Right hindlimb (tissue), 1 donor: ENCODE results near the gene SDHA.
A peak's percentile ranks its signal among the peaks of the same experiment; 100 is the strongest.

Source experiments
- DNase-seq: peaks from one replicate; pipeline ENCODE4 v3.0.0-alpha.2; 2018

SDHA gene

DNA sequence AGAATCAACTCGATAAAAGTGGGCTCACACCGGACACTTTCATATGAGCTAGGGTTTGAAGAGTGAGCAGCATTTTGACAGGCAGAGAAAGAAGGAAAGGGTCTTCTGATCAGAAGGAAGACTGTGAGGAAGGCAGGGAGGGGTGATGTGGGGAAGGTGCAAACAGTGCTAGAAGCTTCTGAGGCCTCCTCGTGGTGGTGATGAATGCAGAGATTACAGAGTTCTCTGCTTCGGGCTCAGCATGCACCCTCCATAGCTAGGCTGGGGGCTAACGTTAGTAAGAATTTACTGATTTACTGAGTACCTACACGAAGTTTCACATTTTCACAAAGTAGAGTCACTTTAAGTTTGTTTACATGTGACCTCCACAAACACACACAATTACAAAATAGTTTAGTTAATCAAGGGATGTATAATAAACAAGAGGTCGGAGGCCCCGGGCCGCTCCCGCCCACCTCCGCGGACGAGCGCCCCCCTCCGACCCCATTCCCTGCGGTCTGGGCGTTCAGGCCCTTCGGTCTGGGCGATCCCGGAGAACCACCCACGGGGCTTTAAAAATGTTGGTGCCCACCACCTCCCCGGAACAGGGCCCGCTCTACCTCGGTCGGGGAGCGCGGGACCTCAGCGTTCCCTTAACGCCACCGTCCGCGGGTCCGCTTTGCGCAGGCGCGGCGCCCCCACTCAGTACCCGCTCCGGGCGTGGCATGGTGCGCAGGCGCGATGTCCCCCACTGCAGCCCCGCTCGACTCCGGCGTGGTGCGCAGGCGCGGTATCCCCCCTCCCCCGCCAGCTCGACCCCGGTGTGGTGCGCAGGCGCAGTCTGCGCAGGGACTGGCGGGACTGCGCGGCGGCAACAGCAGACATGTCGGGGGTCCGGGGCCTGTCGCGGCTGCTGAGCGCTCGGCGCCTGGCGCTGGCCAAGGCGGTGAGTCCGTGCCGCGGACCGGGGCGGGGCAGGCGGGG is at the start of gene SDHA, which contains the start of gene CCDC127:
Gene SDHA (plus strand): TSS at position 827 of the 963 bp plus-strand sequence. CDS start 36 bp downstream, at position 863.
Gene CCDC127 (minus strand): TSS at position 660 of the 963 bp plus-strand sequence. CDS start 1,304 bp downstream, outside the sequence.
- DNase-seq = peak; percentile 99

DNA sequence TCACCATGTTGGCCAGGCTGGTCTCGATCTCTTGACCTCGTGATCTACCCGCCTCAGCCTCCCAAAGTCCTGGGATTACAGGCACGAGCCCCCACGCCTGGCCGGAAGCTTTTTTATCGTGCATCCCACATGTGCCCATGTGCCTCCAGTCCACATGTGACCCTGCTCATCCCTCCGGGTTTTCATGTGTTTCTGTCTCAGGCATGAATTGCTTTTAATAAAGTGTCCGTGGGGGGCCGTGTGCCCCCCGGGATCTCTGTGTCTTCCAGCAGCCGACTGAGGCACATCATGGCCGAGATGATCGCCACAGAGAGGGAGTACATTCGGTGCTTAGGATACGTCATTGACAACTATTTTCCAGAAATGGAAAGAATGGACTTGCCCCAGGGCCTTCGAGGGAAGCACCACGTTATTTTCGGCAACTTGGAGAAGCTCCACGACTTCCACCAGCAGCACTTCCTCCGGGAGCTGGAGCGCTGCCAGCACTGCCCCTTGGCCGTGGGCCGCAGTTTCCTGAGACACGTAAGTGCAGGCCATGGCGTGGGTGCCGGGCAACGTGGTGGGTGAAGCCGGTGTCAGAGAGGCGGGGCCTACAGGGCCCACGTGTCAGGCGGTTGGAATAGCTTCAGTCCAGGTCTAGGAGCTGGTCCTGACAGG is 48.9 kb upstream of the SDHA start:
- peak; percentile 46 for DNase-seq

DNA sequence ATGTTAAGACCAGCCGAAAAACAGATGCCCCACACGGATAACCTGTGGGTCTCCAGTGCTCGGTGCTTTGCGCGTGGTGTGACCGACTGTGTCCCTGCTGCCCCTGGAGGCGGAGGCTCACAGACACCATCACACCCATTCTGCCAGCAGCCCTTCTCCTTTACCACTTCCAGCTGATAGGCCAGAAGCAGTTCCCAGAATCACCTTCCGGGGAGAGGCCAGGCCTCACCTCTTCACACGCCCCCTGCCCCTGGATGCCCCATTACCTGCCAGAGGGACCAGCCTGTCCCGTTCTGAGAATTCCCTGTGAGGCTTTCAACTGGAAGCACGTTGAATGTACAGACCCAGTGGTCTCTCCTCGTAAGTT is 48.4 kb upstream of the SDHA start:
- no peak for DNase-seq

DNA sequence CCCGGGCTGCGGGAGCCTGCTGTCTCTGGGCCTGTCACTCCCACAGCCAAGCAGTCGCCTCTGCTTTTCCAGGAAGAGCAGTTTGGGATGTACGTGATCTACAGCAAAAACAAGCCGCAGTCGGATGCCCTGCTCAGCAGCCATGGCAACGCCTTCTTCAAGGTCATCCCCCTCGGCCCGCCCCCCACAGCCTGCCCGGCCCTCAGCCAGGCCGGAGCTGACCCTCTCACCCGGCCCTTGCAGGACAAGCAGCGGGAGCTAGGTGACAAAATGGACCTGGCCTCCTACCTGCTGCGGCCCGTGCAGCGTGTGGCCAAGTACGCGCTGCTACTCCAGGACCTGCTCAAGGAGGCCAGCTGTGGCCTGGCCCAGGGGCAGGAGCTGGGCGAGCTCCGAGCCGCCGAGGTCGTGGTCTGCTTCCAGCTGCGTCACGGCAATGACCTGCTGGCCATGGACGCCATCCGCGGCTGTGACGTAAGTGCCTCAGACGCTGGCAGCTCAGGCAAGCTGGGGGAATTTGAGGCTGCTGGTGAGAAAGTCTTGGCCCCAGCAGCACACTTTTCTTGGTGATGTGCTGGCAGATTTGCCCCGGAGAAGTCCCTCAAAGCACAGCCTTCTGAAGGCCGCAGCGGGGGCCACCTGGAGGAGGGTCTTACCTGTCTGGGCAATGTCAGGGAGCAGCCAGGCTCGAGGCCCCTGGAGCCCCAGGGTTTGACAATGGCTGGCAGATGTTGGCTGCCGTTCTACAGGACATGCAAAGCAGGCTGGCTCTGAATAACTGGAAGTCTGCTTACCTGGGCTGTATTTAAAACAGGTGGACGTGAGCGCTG is 46.9 kb upstream of the SDHA start:
- peak; percentile 11 for DNase-seq

DNA sequence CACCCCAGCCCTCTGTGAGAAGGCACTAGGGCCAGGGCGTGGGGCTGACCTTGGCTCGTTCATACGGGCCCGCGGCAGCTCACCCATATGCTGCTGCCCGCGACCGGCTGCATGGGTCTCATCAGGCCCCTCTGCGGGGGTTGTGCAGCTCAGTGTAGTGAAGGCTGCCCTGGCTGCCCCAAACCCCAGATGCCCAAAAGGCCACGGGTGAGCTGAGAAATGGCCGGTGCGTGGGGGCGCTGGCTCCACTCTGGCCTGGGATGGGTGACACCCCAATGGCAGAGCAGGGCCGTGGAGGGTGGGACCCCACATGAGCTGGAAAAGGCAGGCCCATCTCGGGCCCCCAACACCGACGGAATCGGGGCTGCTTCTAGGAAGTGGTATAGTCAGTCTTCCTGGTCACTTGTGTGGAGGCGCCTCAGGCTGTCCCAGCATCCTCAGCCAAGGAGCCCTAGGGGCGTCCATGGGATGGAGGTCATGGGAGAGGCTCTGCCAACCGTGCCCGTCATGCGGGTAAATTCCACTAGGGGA is 46.3 kb upstream of the SDHA start:
- no peak for DNase-seq

DNA sequence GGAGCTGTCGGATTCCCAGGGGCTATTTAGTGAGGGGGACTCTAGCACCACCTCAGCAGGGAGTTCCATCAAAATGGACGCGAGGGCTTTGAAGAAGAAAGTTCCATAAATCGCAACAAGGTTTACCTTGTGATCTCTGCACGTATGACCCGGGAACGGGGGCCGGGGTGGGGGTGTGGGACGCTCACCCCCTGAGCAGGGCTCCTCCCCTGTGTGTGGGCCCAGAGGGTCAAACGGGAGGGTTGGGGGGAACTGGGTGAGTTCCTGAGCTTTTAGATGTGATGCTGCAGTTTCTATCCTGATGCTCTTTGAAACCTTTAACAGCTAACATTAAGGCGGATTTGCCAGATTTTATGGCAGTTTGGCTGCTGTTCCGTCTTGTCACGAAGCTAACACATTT is 45.7 kb upstream of the SDHA start:
- DNase-seq = no peak

DNA sequence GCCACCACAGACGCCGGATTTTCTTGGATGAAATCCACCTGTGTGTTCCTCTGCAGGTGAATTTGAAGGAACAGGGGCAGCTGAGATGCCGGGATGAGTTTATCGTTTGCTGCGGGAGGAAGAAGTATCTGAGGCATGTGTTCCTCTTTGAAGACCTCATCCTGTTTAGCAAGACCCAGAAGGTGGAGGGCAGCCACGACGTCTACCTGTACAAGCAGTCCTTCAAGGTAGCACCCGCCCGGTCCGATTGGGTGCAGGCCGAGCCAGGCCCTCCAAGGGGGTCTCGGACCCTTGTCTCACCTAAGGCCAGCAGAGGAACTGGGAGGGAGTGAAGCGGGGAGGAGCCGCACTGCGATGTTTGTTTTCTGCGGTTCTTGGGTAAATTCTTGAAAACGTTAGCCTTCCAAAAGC is 45.3 kb upstream of the SDHA start:
- DNase-seq = peak; percentile 5

DNA sequence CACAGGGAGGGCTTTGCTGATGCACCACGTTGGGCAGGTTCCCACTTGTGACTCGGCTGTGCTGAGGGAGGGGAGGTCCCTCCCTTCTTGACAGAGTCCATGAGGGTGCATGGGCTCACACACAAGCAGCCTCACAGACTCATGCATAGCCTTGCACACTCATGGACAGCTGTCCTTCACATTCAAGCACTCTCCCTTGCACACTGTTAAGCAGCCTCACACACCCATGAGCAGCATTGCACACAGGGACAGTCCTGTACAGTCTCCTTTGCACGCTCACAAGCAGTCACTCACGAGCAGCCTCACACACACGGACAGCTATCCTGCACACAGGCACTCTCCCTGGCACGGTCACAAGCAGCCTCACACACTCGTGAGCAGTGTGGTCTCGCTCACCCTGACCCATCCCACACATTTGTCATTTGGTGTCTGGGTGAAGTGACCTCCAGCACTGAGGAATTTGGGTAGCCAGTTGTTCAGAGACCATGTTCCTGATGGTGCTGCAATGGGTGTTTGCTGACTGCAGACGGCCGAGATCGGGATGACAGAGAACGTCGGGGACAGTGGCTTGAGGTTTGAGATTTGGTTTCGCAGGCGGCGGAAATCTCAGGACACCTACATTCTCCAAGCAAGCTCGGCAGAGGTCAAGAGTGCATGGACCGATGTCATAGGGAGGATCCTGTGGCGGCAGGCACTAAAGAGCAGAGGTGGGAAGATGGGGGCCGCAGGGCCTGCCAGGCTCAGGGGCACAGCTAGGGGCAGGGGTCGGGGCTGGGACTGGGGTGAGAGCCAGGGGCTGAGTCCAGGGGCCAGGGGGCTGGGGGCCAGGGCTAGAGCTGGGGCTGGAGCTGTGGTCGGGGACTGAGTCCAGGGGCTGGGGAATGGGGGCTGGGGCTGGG is 44.5 kb upstream of the SDHA start:
- peak; percentile 3 for DNase-seq

DNA sequence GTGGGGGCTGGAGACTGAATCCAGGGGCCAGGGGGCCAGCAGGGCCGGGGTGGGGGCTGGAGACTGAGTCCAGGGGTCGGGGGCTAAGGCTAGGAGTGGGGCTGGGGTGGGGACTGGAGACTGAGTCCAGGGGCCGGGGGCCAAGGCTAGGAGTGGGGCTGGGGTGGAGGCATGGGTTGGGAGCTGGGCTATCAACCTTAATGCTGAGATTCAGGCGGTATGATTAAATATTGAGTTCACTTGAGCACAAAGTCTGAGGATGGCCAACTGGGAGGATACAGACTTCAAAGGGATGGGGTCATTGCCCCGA is 43.9 kb upstream of the SDHA start:
- peak; percentile 14 for DNase-seq

DNA sequence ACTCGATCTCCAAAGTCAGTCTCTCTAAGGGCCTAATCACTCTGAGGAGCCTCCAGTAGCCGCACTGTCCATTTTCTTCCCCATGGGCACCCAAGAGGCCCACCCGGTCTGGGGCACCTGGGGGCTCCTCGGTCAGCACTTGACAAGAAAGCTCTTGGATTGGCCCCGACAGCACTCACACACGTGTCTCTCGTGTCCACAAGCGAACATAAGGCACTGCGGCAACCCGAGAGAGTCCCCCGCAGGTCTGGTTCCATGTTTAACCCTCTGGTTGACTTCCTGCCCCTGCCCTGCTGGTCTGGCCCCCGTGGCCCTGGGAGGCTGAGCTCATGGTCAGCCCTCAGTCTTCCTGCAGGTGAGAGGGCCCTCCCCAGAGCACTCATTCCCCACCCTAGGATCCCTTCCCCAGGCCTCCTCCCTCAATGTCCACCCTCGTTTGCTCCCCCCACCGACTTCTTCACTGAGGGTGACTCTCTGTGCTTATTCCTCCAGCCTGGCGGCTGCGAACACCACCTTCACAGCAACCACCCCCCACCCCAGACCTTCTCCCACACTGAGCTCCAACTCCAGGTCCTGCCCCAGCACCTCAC is 43.1 kb upstream of the SDHA start:
- peak; percentile 8 for DNase-seq

DNA sequence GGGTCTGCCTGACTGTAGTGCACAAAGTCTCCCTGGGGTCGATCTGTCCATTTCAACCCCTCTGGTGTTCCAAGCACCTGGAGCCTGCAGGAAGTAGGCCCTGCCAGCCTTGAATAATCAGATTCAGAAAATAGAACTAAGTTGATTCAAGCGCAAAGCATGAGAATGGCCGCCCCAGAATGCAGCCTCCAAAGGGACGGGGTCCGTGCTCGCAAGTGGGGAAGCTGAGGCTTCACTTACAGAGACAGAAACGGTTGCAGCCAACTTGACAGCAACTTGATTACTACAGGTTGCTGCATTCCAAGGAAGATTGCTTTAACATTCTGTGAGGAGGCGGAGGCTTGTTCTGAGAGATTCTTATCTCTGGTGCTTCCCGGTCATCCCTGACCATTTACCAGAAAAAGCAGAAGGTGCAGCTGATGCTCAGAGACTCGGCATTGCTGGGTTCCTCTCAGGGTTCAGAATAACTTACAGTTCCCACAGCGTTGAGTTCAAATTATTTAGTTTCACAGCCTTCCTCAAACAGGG is 41.8 kb upstream of the SDHA start:
- no peak for DNase-seq

DNA sequence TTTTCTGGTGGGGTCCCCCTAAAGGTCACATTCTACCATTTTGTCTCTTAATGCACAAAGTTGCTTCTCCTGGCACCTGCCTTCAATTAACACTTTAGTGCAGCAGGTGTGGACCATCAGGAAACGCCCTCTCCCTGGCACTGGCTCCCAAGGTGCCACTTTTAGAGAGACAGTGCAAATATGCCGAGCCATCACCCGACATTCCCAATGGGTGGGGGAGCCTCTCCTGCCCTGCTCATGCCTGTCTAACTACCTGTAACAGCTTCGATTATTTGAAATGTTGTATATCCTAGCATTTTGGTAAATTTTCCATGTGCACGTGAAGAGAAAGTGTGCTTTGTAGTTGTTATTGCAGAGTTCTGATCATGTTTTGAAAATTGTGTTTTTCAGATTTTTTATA is 40.0 kb upstream of the SDHA start:
- DNase-seq = no peak

DNA sequence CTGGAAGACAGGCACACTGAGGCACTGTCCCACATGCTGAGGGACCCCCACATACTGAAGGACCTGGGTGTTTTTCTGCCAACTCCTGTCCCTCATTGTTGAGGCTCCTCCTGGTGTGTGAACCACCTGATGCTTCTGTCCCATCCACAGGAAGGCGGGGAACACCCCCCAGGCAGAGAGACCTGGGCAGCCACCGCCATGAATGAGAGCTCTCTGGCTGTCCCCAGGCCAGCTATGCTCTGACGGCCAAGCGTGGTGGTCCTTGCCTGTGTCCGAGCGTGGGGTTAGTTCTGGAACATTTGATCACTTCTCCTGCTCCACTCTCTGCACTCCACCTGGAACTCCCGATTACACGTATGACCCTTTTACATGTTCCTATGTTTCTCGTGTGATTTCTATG is 38.7 kb upstream of the SDHA start:
- DNase-seq = no peak

DNA sequence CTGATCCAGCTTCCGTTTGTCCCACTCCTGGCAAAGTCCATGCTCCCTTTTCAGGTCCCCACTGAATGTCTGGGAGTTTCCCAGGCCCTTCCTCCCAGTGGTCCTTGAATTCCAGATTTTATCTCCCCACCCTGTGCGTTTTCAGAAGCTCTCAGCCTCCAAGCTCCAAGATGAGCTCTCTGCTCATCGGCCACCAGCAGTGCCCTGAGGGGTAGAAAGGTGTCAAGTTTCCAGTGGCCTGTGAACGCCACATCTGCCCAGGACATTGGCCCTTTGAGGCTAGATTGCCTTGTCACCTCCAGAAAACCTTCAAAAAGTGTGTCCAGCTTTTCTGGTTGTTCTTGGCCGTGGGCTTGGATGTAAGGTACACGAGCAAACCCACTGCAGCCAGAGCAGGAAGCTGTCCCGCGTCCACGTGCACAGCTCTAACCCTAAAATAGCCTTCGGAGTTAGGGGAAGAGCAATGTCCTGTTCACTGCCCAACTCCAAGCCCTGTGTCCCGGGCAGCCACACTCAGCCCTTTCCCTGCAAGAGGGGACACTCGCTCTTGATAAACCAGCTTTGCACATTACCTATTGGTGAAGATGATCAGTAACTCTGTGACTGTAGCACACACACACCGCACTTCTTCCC is 37.7 kb upstream of the SDHA start:
- no peak for DNase-seq

DNA sequence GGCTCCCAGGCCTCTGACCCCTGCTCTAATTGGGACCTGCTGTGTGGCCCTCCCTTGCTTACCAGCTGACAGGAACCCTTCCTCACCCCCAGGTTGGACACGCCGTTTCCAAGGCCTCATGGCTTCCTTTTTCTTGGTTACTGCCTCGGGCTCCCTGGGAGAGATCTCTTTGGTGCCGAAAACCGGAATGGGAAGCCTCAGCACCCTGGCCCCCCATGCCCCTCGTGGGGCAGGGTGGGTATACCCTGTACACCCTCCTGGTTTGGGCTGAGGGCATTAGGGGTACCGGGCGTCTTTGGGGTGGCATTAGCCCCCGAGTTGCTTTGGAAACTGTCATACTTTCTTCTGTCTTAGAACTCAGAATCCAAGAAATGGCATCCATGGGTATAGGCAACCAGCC is 37.0 kb upstream of the SDHA start:
- DNase-seq = no peak

DNA sequence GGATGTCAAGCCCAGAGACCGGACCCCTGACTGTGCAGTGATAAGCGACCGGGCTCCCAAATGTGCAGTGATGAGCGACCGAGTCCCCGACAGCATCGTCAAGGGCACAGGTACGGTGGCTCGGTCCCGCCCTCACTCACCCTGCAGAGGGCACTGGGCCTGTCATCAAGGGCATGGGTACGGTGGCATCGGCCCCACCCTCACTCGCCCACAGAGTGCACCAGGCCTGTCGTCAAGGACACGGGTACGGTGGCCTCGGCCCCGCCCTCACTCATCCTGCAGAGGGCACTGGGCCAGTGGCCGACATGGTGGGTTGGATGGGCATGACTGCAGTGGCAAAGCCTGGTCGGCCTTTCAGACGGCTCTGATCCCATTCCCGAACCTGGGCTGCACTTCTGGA is 36.6 kb upstream of the SDHA start:
- no peak for DNase-seq

DNA sequence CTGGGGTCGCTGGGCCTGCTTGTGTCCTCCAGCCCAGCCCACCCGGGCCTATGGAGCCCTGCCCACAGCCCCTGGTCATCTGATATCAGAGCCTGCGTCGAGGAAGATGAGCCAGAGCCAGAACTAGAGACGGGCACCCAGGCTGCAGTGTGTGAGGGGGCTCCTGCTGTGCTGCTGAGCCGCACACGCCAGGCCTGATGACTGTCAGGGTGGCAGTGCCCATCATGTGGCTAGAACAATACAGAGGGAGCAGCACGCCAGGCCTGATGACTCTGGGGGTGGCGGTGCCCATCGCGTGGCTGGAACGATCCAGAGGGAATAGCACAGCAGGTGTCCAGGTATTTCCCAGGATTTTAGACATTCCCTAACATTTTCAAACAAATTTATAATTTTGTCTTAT is 36.0 kb upstream of the SDHA start:
- DNase-seq = no peak

DNA sequence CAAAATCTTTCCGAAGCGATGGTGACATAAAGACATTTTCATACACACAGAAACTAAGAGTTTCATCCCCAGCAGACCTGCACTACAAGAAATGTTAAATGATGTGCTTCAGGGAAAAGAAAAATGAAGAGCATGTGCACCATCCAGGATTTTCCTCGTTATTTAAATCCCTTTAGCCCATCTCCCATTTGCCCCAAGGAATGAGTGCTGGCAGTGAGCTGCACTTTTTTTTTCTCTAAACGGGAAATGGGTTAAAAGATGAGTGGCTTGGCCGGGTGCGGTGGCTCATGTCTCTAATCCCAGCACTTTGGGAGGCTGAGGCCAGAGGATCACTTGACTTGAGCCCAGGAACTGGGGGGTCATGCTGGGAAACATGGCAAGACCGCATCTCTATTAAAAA is 33.6 kb upstream of the SDHA start:
- no peak for DNase-seq

DNA sequence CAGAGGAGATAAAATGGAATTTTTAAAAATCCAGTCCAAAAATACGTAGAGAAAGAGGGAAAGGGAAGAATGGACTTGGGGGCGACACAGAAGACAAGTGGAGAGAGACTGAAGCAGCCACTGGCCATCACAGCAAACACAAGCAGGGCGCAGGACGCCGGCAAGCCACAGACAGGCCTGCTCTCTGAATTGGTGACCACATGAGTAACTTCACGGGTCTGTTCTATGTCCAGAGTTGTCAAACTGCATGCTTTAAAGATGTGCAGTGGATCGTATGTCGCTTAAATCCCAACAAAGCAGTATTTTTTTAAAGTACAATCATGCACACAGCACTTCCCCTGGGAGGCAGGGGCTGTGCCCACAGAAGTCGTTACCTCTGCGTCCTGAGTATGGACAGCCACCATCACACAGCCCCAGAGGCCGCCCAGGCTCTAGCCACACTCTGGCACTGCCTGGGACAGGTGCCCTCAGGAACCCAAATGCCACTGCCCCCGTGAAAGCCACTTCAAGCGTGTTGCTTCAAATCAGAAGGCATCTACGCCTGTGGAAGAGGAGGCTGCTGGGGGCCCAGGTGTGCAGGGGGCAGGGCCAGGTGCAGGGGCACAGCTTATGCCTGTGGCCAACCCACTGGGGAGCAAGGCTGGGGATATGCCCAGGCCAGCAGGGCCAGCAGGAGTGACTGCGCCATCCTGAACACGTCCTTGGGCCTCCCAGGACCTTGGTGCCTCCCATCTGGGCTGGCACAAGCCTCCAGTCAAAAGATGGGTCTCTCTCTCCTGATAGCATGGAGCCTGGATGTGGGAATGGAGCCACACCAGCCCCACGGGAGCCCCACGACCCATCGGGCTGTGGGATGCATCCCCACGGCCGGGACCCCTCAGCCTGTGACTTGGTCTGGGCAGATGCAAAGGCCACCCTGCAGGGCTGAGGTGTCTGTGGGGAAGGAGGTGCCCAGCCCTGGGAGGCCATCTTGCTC is 32.7 kb upstream of the SDHA start:
- no peak for DNase-seq
